PC-3 (cell line): ENCODE results near the gene OR2AT4. TPM values are rescaled to one million over a fixed set of nuclear protein-coding genes. Genes with fewer than 3 reads are reported as not detected.
A peak's percentile ranks its signal among the peaks of the same experiment; 100 is the strongest.
"Not testable (repeated sequence)": the region's sequence is repeated elsewhere in the genome, so short reads cannot be mapped to it uniquely, and the experiment has no call there.

Source experiments
- ATAC-seq: fragments of 200-7000 bp; cut with Tn5 transposase; 2 replicates; pipeline ENCODE4 v1.9.1; 2020; ENCODE audit warnings: mild to moderate bottlenecking, moderate library complexity
- BruUV-seq: library from RNA; stranded (reverse); fragments of 400-500 nt; replicated peaks from 2 replicates; lab custom pipeline; 2021; lab: Mats Ljungman, UMichigan
- CTCF ChIA-PET: fragments of 300-600 bp; sonication (Branson Sonifier 250); formaldehyde crosslinking; loops from one replicate; lab custom pipeline; 2022; ENCODE audit warnings: antibody characterized with exemption; lab: Charles Lee
- POLR2A ChIA-PET: fragments of 300-600 bp; sonication (Branson Sonifier 250); formaldehyde crosslinking; loops from one replicate; lab custom pipeline; 2022; ENCODE audit warnings: antibody characterized with exemption; ENCODE audit not compliant: unreplicated experiment; lab: Charles Lee
- DNase-seq: peaks from one replicate; pipeline ENCODE4 v3.0.0-alpha.2; 2015
- H2AFZ ChIP-seq: fragments of 300-600 bp; sonication (generic); 2 replicates; pipeline ENCODE4 v1.6.0; 2016; ENCODE audit warnings: antibody characterized with exemption, low read length
- H3F3A ChIP-seq: fragments of 300-600 bp; sonication (generic); one replicate; pipeline ENCODE4 v1.6.0; 2017; ENCODE audit warnings: antibody characterized with exemption, low read length, control low read depth, mild to moderate bottlenecking; ENCODE audit not compliant: unreplicated experiment
- H3K27ac ChIP-seq: fragments of 300-600 bp; sonication (generic); 2 replicates; pipeline ENCODE4 v1.5.1; 2016; ENCODE audit warnings: mild to moderate bottlenecking, low read length
- H3K27me3 ChIP-seq: fragments of 300-600 bp; sonication (generic); 2 replicates; pipeline ENCODE4 v1.6.1; 2016; ENCODE audit warnings: low read length, mixed read lengths
- H3K36me3 ChIP-seq: fragments of 300-600 bp; sonication (generic); 2 replicates; pipeline ENCODE4 v1.6.1; 2016; ENCODE audit warnings: low read depth, mixed run types, low read length, mixed read lengths
- H3K4me1 ChIP-seq: fragments of 300-600 bp; sonication (generic); 2 replicates; pipeline ENCODE4 v1.5.1; 2016; ENCODE audit warnings: low read length; ENCODE audit not compliant: insufficient read depth
- H3K4me2 ChIP-seq: fragments of 300-600 bp; sonication (generic); 2 replicates; pipeline ENCODE4 v1.6.0; 2016; ENCODE audit warnings: low read length
- H3K4me3 ChIP-seq: fragments of 300-600 bp; sonication (generic); 2 replicates; pipeline ENCODE4 v1.5.1; 2016; ENCODE audit warnings: mild to moderate bottlenecking, low read length, mixed read lengths
- H3K79me2 ChIP-seq: fragments of 300-600 bp; sonication (generic); 2 replicates; pipeline ENCODE4 v1.6.1; 2017; ENCODE audit warnings: low read length, mixed read lengths
- H3K9ac ChIP-seq: fragments of 300-600 bp; sonication (generic); 2 replicates; pipeline ENCODE4 v1.6.0; 2016; ENCODE audit warnings: mild to moderate bottlenecking, low read length
- H3K9me2 ChIP-seq: fragments of 300-600 bp; sonication (generic); replicated peaks from 2 replicates; pipeline ENCODE4 v1.6.1; 2016; ENCODE audit warnings: mixed run types, low read length, mixed read lengths
- H3K9me3 ChIP-seq: fragments of 300-600 bp; sonication (generic); 2 replicates; pipeline ENCODE4 v1.6.1; 2016; ENCODE audit warnings: low read length, mixed read lengths
- H4K20me1 ChIP-seq: fragments of 300-600 bp; sonication (generic); 2 replicates; pipeline ENCODE4 v1.6.1; 2016; ENCODE audit warnings: low read length, mixed read lengths
- EZH2 ChIP-seq: fragments of 300-600 bp; sonication (generic); IDR thresholded peaks from one replicate; pipeline ENCODE4 v1.6.1; 2017; ENCODE audit warnings: antibody characterized with exemption, mild to moderate bottlenecking, low read length; ENCODE audit not compliant: unreplicated experiment
- EZH2phosphoT487 ChIP-seq: fragments of 300-600 bp; sonication (generic); IDR thresholded peaks from 2 replicates; pipeline ENCODE4 v1.6.1; 2018; ENCODE audit warnings: mild to moderate bottlenecking, antibody characterized with exemption, low read length, borderline replicate concordance
- intact Hi-C: fragments of 100-400 bp; cut with micrococcal nuclease; formaldehyde crosslinking; loops from 2 replicates; pipeline ENCODE4 v1.9.0; 2023
- total RNA-seq: library from RNA; depleted of rRNA; stranded (reverse); fragments of >200 nt; gene quantifications from 2 replicates; pipeline ENCODE4 v1.2.3, GENCODE V29; 2014
- TF ChIP-seq, protein P1 (sequence below): fragments of 300-600 bp; sonication (generic); conservative IDR thresholded peaks from 2 replicates; pipeline ENCODE4 v1.5.1; 2017; ENCODE audit warnings: antibody characterized with exemption, low read depth, mild to moderate bottlenecking, low read length

OR2AT4 gene
- total RNA-seq, 1 experiment from 2014 or later: not detected

DNA sequence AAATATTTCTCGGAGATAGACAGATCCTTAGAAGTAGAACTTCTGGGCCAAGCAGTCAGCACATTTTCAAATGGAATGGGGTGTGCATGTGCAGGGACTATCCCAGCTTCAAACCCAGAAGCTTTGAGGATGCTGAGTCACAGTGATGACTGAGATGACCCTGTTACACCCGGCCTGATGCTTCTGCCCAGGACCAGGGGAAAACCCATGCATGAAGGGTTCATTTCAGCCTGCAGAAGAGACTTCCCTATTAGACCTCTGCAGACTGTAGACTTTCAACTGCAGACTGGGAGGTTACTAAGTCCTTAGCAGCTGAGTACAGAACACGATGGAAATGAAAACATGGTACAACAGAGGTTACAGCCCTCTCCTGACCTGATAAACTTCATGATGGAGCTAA lies 3.6 kb upstream of the OR2AT4 start:
- BruUV-seq: no TSS peak
- Histone ChIP-seq H3K9ac (no peak overlapping the region), H3K27me3 (peaks cover 33% of the 10 kb centered on the region), H3K9me3 (no peaks in the 10 kb centered on the region), H3K79me2 (no peaks in the 10 kb centered on the region), H3K9me2 (no peaks in the 10 kb centered on the region), H3K4me3 (no peak overlapping the region), H3K4me2 (no peak overlapping the region), H4K20me1 (no peaks in the 10 kb centered on the region), H3K4me1 (peaks cover 7% of the 10 kb centered on the region; the same call in 1 of the 2 replicates), H3F3A (peaks cover 2% of the 10 kb centered on the region), H3K36me3 (no peaks in the 10 kb centered on the region), H2AFZ (no peak overlapping the region), H3K27ac (no peak overlapping the region)
- ChIA-PET POLR2A (no interaction called here), CTCF (no interaction called here)
- intact Hi-C loops: no loop called here
- TF ChIP-seq, protein P1, sequence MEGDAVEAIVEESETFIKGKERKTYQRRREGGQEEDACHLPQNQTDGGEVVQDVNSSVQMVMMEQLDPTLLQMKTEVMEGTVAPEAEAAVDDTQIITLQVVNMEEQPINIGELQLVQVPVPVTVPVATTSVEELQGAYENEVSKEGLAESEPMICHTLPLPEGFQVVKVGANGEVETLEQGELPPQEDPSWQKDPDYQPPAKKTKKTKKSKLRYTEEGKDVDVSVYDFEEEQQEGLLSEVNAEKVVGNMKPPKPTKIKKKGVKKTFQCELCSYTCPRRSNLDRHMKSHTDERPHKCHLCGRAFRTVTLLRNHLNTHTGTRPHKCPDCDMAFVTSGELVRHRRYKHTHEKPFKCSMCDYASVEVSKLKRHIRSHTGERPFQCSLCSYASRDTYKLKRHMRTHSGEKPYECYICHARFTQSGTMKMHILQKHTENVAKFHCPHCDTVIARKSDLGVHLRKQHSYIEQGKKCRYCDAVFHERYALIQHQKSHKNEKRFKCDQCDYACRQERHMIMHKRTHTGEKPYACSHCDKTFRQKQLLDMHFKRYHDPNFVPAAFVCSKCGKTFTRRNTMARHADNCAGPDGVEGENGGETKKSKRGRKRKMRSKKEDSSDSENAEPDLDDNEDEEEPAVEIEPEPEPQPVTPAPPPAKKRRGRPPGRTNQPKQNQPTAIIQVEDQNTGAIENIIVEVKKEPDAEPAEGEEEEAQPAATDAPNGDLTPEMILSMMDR: no peak
- TF ChIP-seq EZH2 (no peak), EZH2phosphoT487 (no peak)
- ATAC-seq: peak; percentile 24; the same call in 1 of the 2 replicates
- peak; percentile 35 for DNase-seq

DNA sequence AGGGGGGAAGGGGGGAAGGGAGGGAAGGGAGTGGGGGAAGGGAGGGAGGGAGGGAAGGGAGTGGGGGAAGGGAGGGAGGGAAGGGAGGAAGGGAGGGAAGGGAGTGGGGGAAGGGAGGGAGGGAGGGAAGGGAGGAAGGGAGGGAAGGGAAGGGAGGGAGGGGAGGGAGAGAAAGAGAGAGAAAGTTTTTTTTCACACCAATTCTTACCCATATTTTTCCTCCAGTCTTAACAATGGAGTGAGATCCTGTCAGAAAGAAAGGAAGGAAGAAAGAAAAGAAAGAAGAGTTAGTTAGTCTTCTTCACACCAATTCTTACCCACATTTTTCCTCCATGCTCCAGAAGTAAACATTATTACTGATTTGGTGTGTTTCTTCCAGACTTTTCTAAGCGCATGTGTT lies 3.0 kb upstream of the OR2AT4 start:
- H3K4me2 ChIP-seq: no peak overlapping the region
- no peaks in the 10 kb centered on the region for H3K9me3 ChIP-seq
- H3K9ac ChIP-seq: no peak overlapping the region
- no peaks in the 10 kb centered on the region for H3K36me3 ChIP-seq
- DNase-seq (no peak), ATAC-seq (no peak)
- no peak for TF ChIP-seq EZH2
- TF ChIP-seq, protein P1: no peak
- TF ChIP-seq EZH2phosphoT487: no peak
- no peak overlapping the region for H2AFZ ChIP-seq
- H3K4me3 ChIP-seq: no peak overlapping the region
- ChIA-PET CTCF (no interaction called here), POLR2A (no interaction called here)
- no peaks in the 10 kb centered on the region for H3K9me2 ChIP-seq
- intact Hi-C loops: no loop called here
- peaks cover 40% of the 10 kb centered on the region for H3K27me3 ChIP-seq
- no peaks in the 10 kb centered on the region for H4K20me1 ChIP-seq
- peaks cover 2% of the 10 kb centered on the region for H3F3A ChIP-seq
- no peaks in the 10 kb centered on the region for H3K79me2 ChIP-seq
- no peak overlapping the region for H3K27ac ChIP-seq
- H3K4me1 ChIP-seq: peaks cover 7% of the 10 kb centered on the region; the same call in 1 of the 2 replicates
- no TSS peak for BruUV-seq

DNA sequence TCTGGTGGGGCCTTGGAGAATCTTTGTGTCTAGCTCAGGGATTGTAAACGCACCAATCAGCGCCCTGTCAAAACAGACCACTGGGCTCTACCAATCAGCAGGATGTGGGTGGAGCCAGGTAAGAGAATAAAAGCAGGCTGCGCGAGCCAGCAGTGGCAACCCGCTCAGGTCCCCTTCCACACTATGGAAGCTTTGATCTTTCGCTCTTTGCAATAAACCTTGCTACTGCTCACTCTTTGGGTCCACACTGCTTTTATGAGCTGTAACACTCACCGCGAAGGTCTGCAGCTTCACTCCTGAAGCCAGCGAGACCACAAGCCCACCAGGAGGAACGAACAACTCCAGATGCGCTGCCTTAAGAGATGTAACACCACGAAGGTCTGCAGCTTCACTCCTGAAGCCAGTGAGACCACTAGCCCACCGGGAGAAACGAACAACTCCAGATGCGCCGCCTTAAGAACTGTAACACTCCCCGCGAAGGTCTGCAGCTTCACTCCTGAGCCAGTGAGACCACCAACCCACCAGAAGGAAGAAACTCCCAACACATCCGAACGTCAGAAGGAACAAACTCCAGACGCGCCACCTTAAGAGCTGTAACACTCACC lies 2.3 kb upstream of the OR2AT4 start:
- H3K9me3 ChIP-seq, H3K9me2 ChIP-seq, H2AFZ ChIP-seq, BruUV-seq, H4K20me1 ChIP-seq, H3K9ac ChIP-seq, ATAC-seq, H3F3A ChIP-seq, H3K4me3 ChIP-seq, DNase-seq, POLR2A ChIA-PET, H3K4me1 ChIP-seq, H3K36me3 ChIP-seq, intact Hi-C loops, H3K4me2 ChIP-seq, CTCF ChIA-PET, H3K27ac ChIP-seq, H3K79me2 ChIP-seq: not testable (repeated sequence)
- peaks cover 47% of the 10 kb centered on the region for H3K27me3 ChIP-seq

DNA sequence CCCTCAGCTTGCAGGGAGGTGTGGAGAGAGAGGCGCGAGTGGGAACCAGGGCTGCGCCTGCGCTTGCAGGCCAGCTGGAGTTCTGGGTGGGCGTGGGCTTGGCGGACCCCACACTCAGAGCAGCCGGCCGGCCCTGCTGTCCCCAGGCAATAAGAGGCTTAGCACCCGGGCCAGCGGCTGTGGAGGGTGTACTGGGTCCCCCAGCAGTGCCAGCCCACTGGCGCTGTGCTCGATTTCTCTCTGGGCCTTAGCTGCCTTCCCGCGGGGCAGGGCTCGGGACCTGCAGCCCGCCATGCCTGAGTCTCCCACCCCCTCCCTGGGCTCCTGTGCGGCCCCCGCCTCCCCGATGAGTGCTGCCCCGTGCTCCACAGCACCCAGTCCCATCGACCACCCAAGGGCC lies 1.5 kb upstream of the OR2AT4 start:
- H3K27me3 ChIP-seq: peaks cover 54% of the 10 kb centered on the region
- H4K20me1 ChIP-seq, H3K4me3 ChIP-seq, H2AFZ ChIP-seq, H3K9me2 ChIP-seq, CTCF ChIA-PET, intact Hi-C loops, BruUV-seq, H3K9me3 ChIP-seq, H3K4me1 ChIP-seq, H3K9ac ChIP-seq, H3K79me2 ChIP-seq, H3F3A ChIP-seq, H3K36me3 ChIP-seq, H3K27ac ChIP-seq, ATAC-seq, POLR2A ChIA-PET, H3K4me2 ChIP-seq, DNase-seq: not testable (repeated sequence)
